H1 (cell line): ENCODE results near the gene ABHD12. TPM values are rescaled to one million over a fixed set of nuclear protein-coding genes. Genes with fewer than 3 reads are reported as not detected.

Source experiments
- CTCF ChIA-PET: fragments of 300-600 bp; sonication (Branson Sonifier 250); formaldehyde crosslinking; loops from one replicate; lab custom pipeline; 2021; ENCODE audit not compliant: partially characterized antibody; lab: Charles Lee
- POLR2A ChIA-PET: fragments of 300-600 bp; sonication (Branson Sonifier 250); formaldehyde crosslinking; loops from one replicate; lab custom pipeline; 2021; ENCODE audit warnings: inconsistent platforms; ENCODE audit not compliant: partially characterized antibody; lab: Charles Lee
- DNase-seq, 2 experiments: peaks; one replicate each; pipeline versions ENCODE4 v3.0.0 to v3.0.0-alpha.2; 2010 to 2022; ENCODE audit warnings: low spot score in 2 of 2, low read depth in 1 of 2, mixed read lengths in 1 of 2
- FAIRE-seq: peaks from 2 replicates; lab custom pipeline; 2011; peaks lifted over from hg19 to GRCh38; lab: Jason Lieb, UNC
- H2AFZ ChIP-seq: 2 replicates; pipeline ENCODE4 v1.8.1; 2012; ENCODE audit warnings: low read length, inconsistent platforms
- H2AK5ac ChIP-seq: 2 replicates; pipeline ENCODE4 v1.6.1; 2013; ENCODE audit warnings: low read depth, low read length
- H2BK120ac ChIP-seq: replicated peaks from 2 replicates; pipeline ENCODE3; 2013; ENCODE audit warnings: low read depth, low read length, inconsistent platforms
- H2BK12ac ChIP-seq: 2 replicates; pipeline ENCODE4 v1.6.1; 2013; ENCODE audit warnings: low read depth, low read length
- H2BK15ac ChIP-seq: 2 replicates; pipeline ENCODE4 v1.6.1; 2013; ENCODE audit warnings: low read length
- H2BK20ac ChIP-seq: 2 replicates; pipeline ENCODE4 v1.6.1; 2013; ENCODE audit warnings: low read length
- H2BK5ac ChIP-seq: 2 replicates; pipeline ENCODE4 v1.6.1; 2013; ENCODE audit warnings: low read depth, low read length
- H3K14ac ChIP-seq: 2 replicates; pipeline ENCODE4 v1.6.1; 2013; ENCODE audit warnings: inconsistent platforms; ENCODE audit not compliant: insufficient read length
- H3K18ac ChIP-seq: 2 replicates; pipeline ENCODE4 v1.6.1; 2013; ENCODE audit warnings: low read length; ENCODE audit errors: extremely low read depth
- H3K23ac ChIP-seq: 2 replicates; pipeline ENCODE4 v1.6.1; 2013; ENCODE audit warnings: inconsistent platforms; ENCODE audit not compliant: insufficient read length
- H3K23me2 ChIP-seq: 2 replicates; pipeline ENCODE4 v1.6.1; 2013; ENCODE audit warnings: low read depth, low read length
- H3K27ac ChIP-seq: 2 replicates; pipeline ENCODE4 v1.6.1; 2011; ENCODE audit warnings: low read depth, low read length, inconsistent platforms
- H3K27me3 ChIP-seq, 4 experiments: replicated peaks in 1 of 4; 1 replicate in 1 of 4; 2 replicates in 3 of 4; pipeline versions ENCODE4 v1.6.1 to v1.8.1; 2011 to 2013; ENCODE audit warnings: low read length in 3 of 4, mild to moderate bottlenecking in 3 of 4, inconsistent platforms in 2 of 4, mixed read lengths in 2 of 4, moderate library complexity in 1 of 4; ENCODE audit not compliant: control insufficient read depth in 3 of 4, insufficient read depth in 3 of 4; ENCODE audit errors: extremely low read depth in 1 of 4
- H3K36me3 ChIP-seq, 4 experiments: 2 replicates each; pipeline versions ENCODE4 v1.6.1 to v1.8.1; 2011 to 2013; ENCODE audit warnings: mild to moderate bottlenecking in 4 of 4, low read length in 3 of 4, moderate library complexity in 2 of 4, control low read depth in 1 of 4, inconsistent platforms in 1 of 4; ENCODE audit not compliant: insufficient read depth in 4 of 4, control insufficient read depth in 2 of 4
- H3K4ac ChIP-seq: replicated peaks from 2 replicates; pipeline ENCODE3; 2013; ENCODE audit warnings: low read length, low read depth, mixed read lengths, inconsistent platforms; ENCODE audit not compliant: insufficient read length
- H3K4me1 ChIP-seq, 4 experiments: replicated peaks in 1 of 4; 1 replicate in 1 of 4; 2 replicates in 3 of 4; pipeline versions ENCODE4 v1.6.1 to v1.8.1; 2011 to 2013; ENCODE audit warnings: low read length in 3 of 4, inconsistent platforms in 2 of 4, mixed read lengths in 1 of 4; ENCODE audit not compliant: insufficient read depth in 4 of 4, control insufficient read depth in 3 of 4
- H3K4me2 ChIP-seq, 2 experiments: 2 replicates each; pipeline versions ENCODE4 v1.6.1 to v1.8.1; 2011 to 2013; ENCODE audit warnings: low read depth in 2 of 2, low read length in 2 of 2, control low read depth in 1 of 2, inconsistent platforms in 1 of 2, mild to moderate bottlenecking in 1 of 2; ENCODE audit not compliant: insufficient read depth in 1 of 2
- H3K4me3 ChIP-seq, 4 experiments: fragments of 200-600, 300-600 bp in 1 of 4; sonication (generic), shearing (Covaris generic), sonication (Bioruptor Twin) in 1 of 4; 2 replicates each; pipeline versions ENCODE4 v1.5.1 to v1.8.1; 2011 to 2016; ENCODE audit warnings: low read length in 4 of 4, low read depth in 3 of 4, control low read depth in 2 of 4, inconsistent platforms in 2 of 4, mild to moderate bottlenecking in 2 of 4, mixed read lengths in 1 of 4, moderate library complexity in 1 of 4; ENCODE audit not compliant: insufficient read depth in 2 of 4; ENCODE audit errors: extremely low read depth in 1 of 4
- H3K56ac ChIP-seq: replicated peaks from 2 replicates; pipeline ENCODE3; 2013; ENCODE audit warnings: low read depth, mild to moderate bottlenecking, mixed read lengths, low read length, inconsistent platforms; ENCODE audit not compliant: insufficient read length
- H3K79me1 ChIP-seq: 2 replicates; pipeline ENCODE4 v1.6.1; 2013; ENCODE audit warnings: low read depth, low read length, control low read depth
- H3K79me2 ChIP-seq, 2 experiments: 2 replicates each; pipeline versions ENCODE4 v1.6.1 to v1.8.1; 2012 to 2013; ENCODE audit warnings: low read length in 2 of 2, mild to moderate bottlenecking in 2 of 2, inconsistent platforms in 1 of 2; ENCODE audit not compliant: insufficient read depth in 2 of 2, control insufficient read depth in 1 of 2
- H3K9ac ChIP-seq, 4 experiments: replicated peaks in 1 of 4; 1 replicate in 1 of 4; 2 replicates in 3 of 4; pipeline versions ENCODE4 v1.6.1 to v1.8.1; 2011 to 2013; ENCODE audit warnings: low read depth in 3 of 4, low read length in 3 of 4, control low read depth in 2 of 4, mild to moderate bottlenecking in 2 of 4, moderate library complexity in 2 of 4, inconsistent platforms in 1 of 4; ENCODE audit errors: extremely low read depth in 1 of 4
- H3K9me3 ChIP-seq, 2 experiments: 2 replicates each; pipeline versions ENCODE4 v1.6.1 to v1.8.1; 2012 to 2013; ENCODE audit warnings: mild to moderate bottlenecking in 2 of 2, moderate library complexity in 2 of 2, control low read depth in 1 of 2, inconsistent platforms in 1 of 2, low read depth in 1 of 2, low read length in 1 of 2, mixed read lengths in 1 of 2; ENCODE audit not compliant: insufficient read depth in 2 of 2
- H4K20me1 ChIP-seq, 2 experiments: replicated peaks in 1 of 2; 2 replicates each; pipeline versions ENCODE3 to v1.8.1; 2011 to 2013; ENCODE audit warnings: inconsistent platforms in 2 of 2, low read length in 2 of 2, mild to moderate bottlenecking in 1 of 2; ENCODE audit not compliant: insufficient read depth in 2 of 2, control insufficient read depth in 1 of 2
- H4K5ac ChIP-seq: 2 replicates; pipeline ENCODE4 v1.6.1; 2013; ENCODE audit warnings: low read length, low read depth, mixed read lengths, inconsistent platforms; ENCODE audit not compliant: insufficient read length
- H4K8ac ChIP-seq: 2 replicates; pipeline ENCODE4 v1.8.0; 2013; ENCODE audit warnings: mild to moderate bottlenecking, moderate library complexity, low read length, inconsistent platforms; ENCODE audit not compliant: insufficient read depth; ENCODE audit errors: extremely low read depth
- H4K91ac ChIP-seq: replicated peaks from 2 replicates; pipeline ENCODE3; 2013; ENCODE audit warnings: low read length, mixed read lengths, inconsistent platforms; ENCODE audit not compliant: insufficient read length
- CBX8 ChIP-seq: fragments of 300-800, 300-1000 bp; sonication (generic); IDR thresholded peaks from 2 replicates; pipeline ENCODE4 v1.7.1; 2016; ENCODE audit warnings: low read depth, low read length, borderline replicate concordance
- CEBPB ChIP-seq: IDR thresholded peaks from 2 replicates; pipeline ENCODE4 v1.6.1; 2012; ENCODE audit warnings: low read depth, low read length
- EP300 ChIP-seq, 2 experiments: IDR thresholded peaks; 1 replicate in 1 of 2; 2 replicates in 1 of 2; pipeline ENCODE4 v1.6.1; 2011 to 2012; ENCODE audit warnings: low read depth in 2 of 2, low read length in 2 of 2, mild to moderate bottlenecking in 2 of 2, borderline replicate concordance in 1 of 2, inconsistent platforms in 1 of 2, moderate library complexity in 1 of 2
- HDAC2 ChIP-seq, 2 experiments: fragments of 300-600 bp in 1 of 2; sonication (generic) in 1 of 2; IDR thresholded peaks; 2 replicates each; pipeline ENCODE4 v1.6.1; 2011 to 2012; ENCODE audit warnings: low read depth in 2 of 2, low read length in 2 of 2, mild to moderate bottlenecking in 2 of 2, moderate library complexity in 2 of 2, borderline replicate concordance in 1 of 2, inconsistent platforms in 1 of 2
- KDM4A ChIP-seq: IDR thresholded peaks from one replicate; pipeline ENCODE4 v1.7.1; 2012; ENCODE audit warnings: low read depth, mild to moderate bottlenecking, moderate library complexity, low read length, inconsistent platforms; ENCODE audit not compliant: severe bottlenecking
- NANOG ChIP-seq: IDR thresholded peaks from 2 replicates; pipeline ENCODE4 v1.6.1; 2011; ENCODE audit warnings: low read length, low read depth, mild to moderate bottlenecking, inconsistent platforms; ENCODE audit not compliant: insufficient read depth, poor library complexity, severe bottlenecking
- NRF1 ChIP-seq: IDR thresholded peaks from 2 replicates; pipeline ENCODE4 v1.6.1; 2011; ENCODE audit warnings: mild to moderate bottlenecking, low read depth, low read length, improper control_type of control experiment
- SIN3A ChIP-seq, 2 experiments: IDR thresholded peaks in 1 of 2; conservative IDR thresholded peaks in 1 of 2; 2 replicates each; pipeline ENCODE4 v1.6.1; 2011 to 2012; ENCODE audit warnings: low read length in 2 of 2, improper control_type of control experiment in 1 of 2, low read depth in 1 of 2, mild to moderate bottlenecking in 1 of 2
- WGBS, 2 experiments: shearing (Covaris generic) in 1 of 2; methylation state at CpG; one replicate each; pipeline versions ENCODE4 v1.1.6 to v1.1.7; 2013 to 2015; ENCODE audit warnings: low lambda C conversion rate in 2 of 2, mixed read lengths in 2 of 2, inconsistent platforms in 1 of 2, low coverage in 1 of 2, missing lambda C conversion rate in 1 of 2; ENCODE audit not compliant: insufficient replicate concordance in 2 of 2, insufficient coverage in 1 of 2, insufficient read length in 1 of 2; ENCODE audit errors: extremely low coverage in 1 of 2, missing lambda C conversion rate in 1 of 2; 5-methylcytosine and 5-hydroxymethylcytosine counted together
- polyA plus RNA-seq, 7 experiments: library from polyadenylated mRNA; depleted of rRNA in 3 of 7; stranded (reverse) in 5 of 7; unstranded in 2 of 7; fragments of >200 nt in 5 of 7; fragments of 200-250 nt in 2 of 7; gene quantifications; 1 replicate in 5 of 7; 2 replicates in 1 of 7; 4 replicates in 1 of 7; pipeline versions ENCODE4 v1.2.1 to v1.2.3, GENCODE V29; 2011 to 2013; ENCODE audit warnings: missing spikeins in 2 of 7, mixed read lengths in 2 of 7
- total RNA-seq: library from RNA; stranded (reverse); fragmentation: NEBNext Ultra II Directional; extraction: Animal tissue kit (Norgen Biotek cat#: 25700); gene quantifications from 2 replicates; pipeline ENCODE4 v1.2.1, GENCODE V29; 2021
- TF ChIP-seq, protein P1 (sequence below): IDR thresholded peaks from 2 replicates; pipeline ENCODE4 v1.6.1; 2012; ENCODE audit warnings: low read length, inconsistent platforms

ABHD12 gene
- total and polyA plus RNA-seq, 2 of the 8 experiments (the other 6 are each of a cell fraction or from before 2014, with no cell fraction given): 31.3 to 59.5 TPM

- Histone ChIP-seq H4K20me1 (peaks cover 0 to 4% of the 10 kb centered on the region in 2 experiments), H3K79me2 (no peaks in the 10 kb centered on the region), H2AK5ac (no peak overlapping the region), H2BK5ac (no peak overlapping the region), H4K5ac (no peak overlapping the region), H3K79me1 (peaks cover 5% of the 10 kb centered on the region; the same call in 1 of the 2 replicates), H3K56ac (no peak overlapping the region), H3K9ac (no peak overlapping the region), H3K4me3 (no peak overlapping the region), H3K23me2 (no peaks in the 10 kb centered on the region), H3K23ac (no peak overlapping the region), H3K9me3 (no peaks in the 10 kb centered on the region), H2BK12ac (no peak overlapping the region), H3K14ac (no peak overlapping the region), H3K27ac (no peak overlapping the region), H2BK120ac (no peak overlapping the region), H3K18ac (no peak overlapping the region), H3K27me3 (no peaks in the 10 kb centered on the region; a peak in 1 of 7 replicates), H2AFZ (no peak overlapping the region), H4K91ac (no peak overlapping the region), H2BK20ac (no peak overlapping the region), H3K4me2 (no peak overlapping the region), H2BK15ac (no peak overlapping the region), H3K36me3 (peaks cover 2 to 9% (median 6%) of the 10 kb centered on the region in 4 experiments; a peak in 6 of 8 replicates), H3K4me1 (peaks cover 0 to 2% (median under 1%) of the 10 kb centered on the region in 4 experiments; a peak in 3 of 7 replicates), H4K8ac (no peak overlapping the region), H3K4ac (no peak overlapping the region)
- WGBS, 2 experiments: 91% methylated on average over 34 of the region's 35 CpGs; no CpG with 5 or more reads in 1 of the 2 experiments
- CTCF ChIA-PET: interaction anchor here (0.7 to 4.7 kb wide), 5 partner anchors 8 to 115 kb away, joined by 3 to 79 read pairs (median 30); partner anchors contain the start of gene GINS1
- FAIRE-seq: no peak
- POLR2A ChIA-PET: no interaction called here
- no peak for DNase-seq
- no peak for TF ChIP-seq NANOG
- no peak for TF ChIP-seq HDAC2 (IDR thresholded peaks at IDR 0.05; ENCODE audit: borderline replicate concordance in 1 of 2, low read depth in 2 of 2, low read length in 2 of 2)
- TF ChIP-seq, protein P1, sequence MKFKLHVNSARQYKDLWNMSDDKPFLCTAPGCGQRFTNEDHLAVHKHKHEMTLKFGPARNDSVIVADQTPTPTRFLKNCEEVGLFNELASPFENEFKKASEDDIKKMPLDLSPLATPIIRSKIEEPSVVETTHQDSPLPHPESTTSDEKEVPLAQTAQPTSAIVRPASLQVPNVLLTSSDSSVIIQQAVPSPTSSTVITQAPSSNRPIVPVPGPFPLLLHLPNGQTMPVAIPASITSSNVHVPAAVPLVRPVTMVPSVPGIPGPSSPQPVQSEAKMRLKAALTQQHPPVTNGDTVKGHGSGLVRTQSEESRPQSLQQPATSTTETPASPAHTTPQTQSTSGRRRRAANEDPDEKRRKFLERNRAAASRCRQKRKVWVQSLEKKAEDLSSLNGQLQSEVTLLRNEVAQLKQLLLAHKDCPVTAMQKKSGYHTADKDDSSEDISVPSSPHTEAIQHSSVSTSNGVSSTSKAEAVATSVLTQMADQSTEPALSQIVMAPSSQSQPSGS: no peak
- no peak for TF ChIP-seq NRF1
- no peak for TF ChIP-seq EP300 (IDR thresholded peaks at IDR 0.05; ENCODE audit: borderline replicate concordance in 1 of 2, low read depth in 2 of 2, low read length in 2 of 2)
- no peak for TF ChIP-seq CEBPB
- no peak for TF ChIP-seq SIN3A (conservative IDR thresholded peaks at IDR 0.05 in 1 of 2, IDR thresholded peaks at IDR 0.05 in 1 of 2; ENCODE audit: low read depth in 1 of 2, low read length in 2 of 2)
- TF ChIP-seq KDM4A: no peak
- no peak for TF ChIP-seq CBX8
These were observed 98.3 kb downstream of the ABHD12 start for GRCh38 chr20:25292176-25292891.
